ENCODE measurements around the gene HK1.

Gene HK1

DNA sequence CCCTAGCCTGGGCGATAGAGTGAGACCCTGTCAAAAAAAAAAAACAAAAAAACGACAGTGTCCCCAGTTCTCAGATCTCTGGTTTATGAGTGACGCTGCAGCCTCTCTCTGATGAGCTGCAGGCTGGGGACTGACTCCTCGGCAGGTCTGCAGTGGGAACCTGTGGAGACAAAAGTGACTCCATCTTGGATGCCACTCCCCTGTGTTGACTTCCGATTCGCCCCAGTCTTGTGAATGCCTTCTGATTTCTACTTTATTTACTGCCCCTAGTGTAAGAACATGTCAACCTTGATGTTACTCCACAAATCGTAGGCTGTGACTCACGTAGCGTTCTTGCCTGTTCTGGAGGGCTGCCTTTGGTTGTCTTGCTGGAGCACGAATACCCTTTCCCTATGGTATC, 132.2 kb downstream of the HK1 start:
- Histone ChIP-seq H3K9ac (ENCODE audit: low read depth, low read length, poor library complexity) (no peak overlapping the region), H2BK12ac (ENCODE audit: low read length) (no peak overlapping the region), H3K4ac (ENCODE audit: low read length) (no peak overlapping the region), H2BK5ac (ENCODE audit: low read length) (no peak overlapping the region), H3K9me3 (replicated peaks in 1 of 2; ENCODE audit: control insufficient read depth in 2 of 2, insufficient read depth in 1 of 2, low read depth in 1 of 2, low read length in 2 of 2) (no peaks in the 10 kb centered on the region), H3K18ac (ENCODE audit: low read length) (no peak overlapping the region), H3K27me3 (ENCODE audit: control insufficient read depth in 3 of 3, insufficient read depth in 3 of 3, low read depth in 1 of 3, low read length in 3 of 3) (peaks cover 0 to 16% (median 0%) of the 10 kb centered on the region in 3 experiments), H4K91ac (ENCODE audit: low read depth, low read length, poor library complexity) (no peak overlapping the region), H3K23ac (ENCODE audit: low read depth, low read length, poor library complexity) (no peak overlapping the region), H2BK120ac (ENCODE audit: low read depth, low read length) (no peak overlapping the region), H3K79me1 (ENCODE audit: low read depth, low read length) (no peaks in the 10 kb centered on the region), H2AK5ac (ENCODE audit: low read depth, low read length) (no peak overlapping the region), H3K4me1 (ENCODE audit: control insufficient read depth in 2 of 2, insufficient read depth in 1 of 2, low read depth in 1 of 2, low read length in 2 of 2) (peaks cover 7 to 8% of the 10 kb centered on the region in 2 donors), H2BK15ac (ENCODE audit: low read length) (no peak overlapping the region), H3K27ac (replicated peaks; ENCODE audit: low read length) (no peak overlapping the region), H3K4me2 (ENCODE audit: insufficient read depth, low read length, poor library complexity, severe bottlenecking) (no peak overlapping the region), H2AFZ (ENCODE audit: low read length) (no peak overlapping the region), H3K4me3 (ENCODE audit: low read length in 2 of 2) (no peak overlapping the region), H3K36me3 (replicated peaks in 1 of 2; ENCODE audit: control insufficient read depth in 2 of 2, insufficient read depth in 2 of 2, low read length in 2 of 2) (no peaks in the 10 kb centered on the region), H4K8ac (ENCODE audit: low read depth, low read length) (no peak overlapping the region), H3K14ac (ENCODE audit: low read length) (no peak overlapping the region)
- no CpG with 5 or more reads among the region's 10 CpGs for WGBS, 2 donors (ENCODE audit: extremely low coverage in 2 of 2, insufficient read length in 2 of 2, insufficient replicate concordance in 1 of 2)
- no peak for DNase-seq (ENCODE audit: low spot score)

DNA sequence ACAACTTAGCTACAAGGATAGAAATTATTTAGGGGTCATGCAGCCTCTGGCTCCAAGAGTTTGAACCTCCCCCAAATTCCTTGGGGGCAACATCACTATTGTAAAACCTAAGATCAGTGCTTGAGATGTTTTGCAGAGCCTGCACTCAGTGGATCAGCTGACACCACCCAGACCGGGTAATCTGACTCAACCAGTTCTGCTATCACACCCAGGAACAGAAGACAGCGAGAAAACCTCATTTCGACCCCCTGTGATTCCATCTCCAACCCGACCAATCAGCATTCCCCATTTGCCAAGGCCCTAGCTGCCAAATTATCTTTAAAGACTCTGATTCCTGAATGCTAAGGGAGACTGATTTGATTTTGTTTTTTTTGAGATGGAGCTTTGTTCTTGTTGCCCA, 133.2 kb downstream of the HK1 start:
- H3K14ac ChIP-seq (ENCODE audit: low read length) = no peak overlapping the region
- no CpG with 5 or more reads among the region's 4 CpGs for WGBS, 2 donors (ENCODE audit: extremely low coverage in 2 of 2, insufficient read length in 2 of 2, insufficient replicate concordance in 1 of 2)
- H3K4me3 ChIP-seq (ENCODE audit: low read length in 2 of 2) = no peak overlapping the region
- no peak overlapping the region for H4K8ac ChIP-seq (ENCODE audit: low read depth, low read length)
- H2BK15ac ChIP-seq (ENCODE audit: low read length) = no peak overlapping the region
- no peak overlapping the region for H3K9ac ChIP-seq (ENCODE audit: low read depth, low read length, poor library complexity)
- H2BK120ac ChIP-seq (ENCODE audit: low read depth, low read length) = no peak overlapping the region
- no peak overlapping the region for H4K91ac ChIP-seq (ENCODE audit: low read depth, low read length, poor library complexity)
- H2AK5ac ChIP-seq (ENCODE audit: low read depth, low read length) = no peak overlapping the region
- H3K36me3 ChIP-seq (replicated peaks in 1 of 2; ENCODE audit: control insufficient read depth in 2 of 2, insufficient read depth in 2 of 2, low read length in 2 of 2) = no peaks in the 10 kb centered on the region
- no peak for DNase-seq (ENCODE audit: low spot score)
- H3K27ac ChIP-seq (replicated peaks; ENCODE audit: low read length) = no peak overlapping the region
- no peak overlapping the region for H2BK5ac ChIP-seq (ENCODE audit: low read length)
- no peak overlapping the region for H2BK12ac ChIP-seq (ENCODE audit: low read length)
- H3K9me3 ChIP-seq (replicated peaks in 1 of 2; ENCODE audit: control insufficient read depth in 2 of 2, insufficient read depth in 1 of 2, low read depth in 1 of 2, low read length in 2 of 2) = no peaks in the 10 kb centered on the region
- peaks cover 4 to 5% of the 10 kb centered on the region in 2 donors for H3K4me1 ChIP-seq (ENCODE audit: control insufficient read depth in 2 of 2, insufficient read depth in 1 of 2, low read depth in 1 of 2, low read length in 2 of 2)
- H3K4me2 ChIP-seq (ENCODE audit: insufficient read depth, low read length, poor library complexity, severe bottlenecking) = no peak overlapping the region
- no peak overlapping the region for H3K23ac ChIP-seq (ENCODE audit: low read depth, low read length, poor library complexity)
- no peak overlapping the region for H3K18ac ChIP-seq (ENCODE audit: low read length)
- H3K27me3 ChIP-seq (ENCODE audit: control insufficient read depth in 3 of 3, insufficient read depth in 3 of 3, low read depth in 1 of 3, low read length in 3 of 3) = peaks cover 0 to 20% (median 0%) of the 10 kb centered on the region in 3 experiments
- no peaks in the 10 kb centered on the region for H3K79me1 ChIP-seq (ENCODE audit: low read depth, low read length)
- H3K4ac ChIP-seq (ENCODE audit: low read length) = no peak overlapping the region
- no peak overlapping the region for H2AFZ ChIP-seq (ENCODE audit: low read length)

- Histone ChIP-seq H2BK5ac (ENCODE audit: low read length) (no peak overlapping the region), H3K23ac (ENCODE audit: low read depth, low read length, poor library complexity) (no peak overlapping the region), H3K27me3 (ENCODE audit: control insufficient read depth in 3 of 3, insufficient read depth in 3 of 3, low read depth in 1 of 3, low read length in 3 of 3) (peaks cover 0 to 20% (median 0%) of the 10 kb centered on the region in 3 experiments), H3K9me3 (replicated peaks in 1 of 2; ENCODE audit: control insufficient read depth in 2 of 2, insufficient read depth in 1 of 2, low read depth in 1 of 2, low read length in 2 of 2) (no peaks in the 10 kb centered on the region), H3K9ac (ENCODE audit: low read depth, low read length, poor library complexity) (no peak overlapping the region), H3K14ac (ENCODE audit: low read length) (no peak overlapping the region), H3K4me1 (ENCODE audit: control insufficient read depth in 2 of 2, insufficient read depth in 1 of 2, low read depth in 1 of 2, low read length in 2 of 2) (no peaks in the 10 kb centered on the region), H3K27ac (replicated peaks; ENCODE audit: low read length) (no peak overlapping the region), H3K4me3 (ENCODE audit: low read length in 2 of 2) (no peak overlapping the region), H2BK12ac (ENCODE audit: low read length) (no peak overlapping the region), H4K91ac (ENCODE audit: low read depth, low read length, poor library complexity) (no peak overlapping the region), H2AFZ (ENCODE audit: low read length) (no peak overlapping the region), H3K79me1 (ENCODE audit: low read depth, low read length) (no peaks in the 10 kb centered on the region), H3K4ac (ENCODE audit: low read length) (no peak overlapping the region), H2BK120ac (ENCODE audit: low read depth, low read length) (no peak overlapping the region), H3K4me2 (ENCODE audit: insufficient read depth, low read length, poor library complexity, severe bottlenecking) (no peak overlapping the region), H4K8ac (ENCODE audit: low read depth, low read length) (no peak overlapping the region), H2BK15ac (ENCODE audit: low read length) (no peak overlapping the region), H2AK5ac (ENCODE audit: low read depth, low read length) (no peak overlapping the region), H3K18ac (ENCODE audit: low read length) (no peak overlapping the region), H3K36me3 (replicated peaks in 1 of 2; ENCODE audit: control insufficient read depth in 2 of 2, insufficient read depth in 2 of 2, low read length in 2 of 2) (no peaks in the 10 kb centered on the region)
- no CpG with 5 or more reads among the region's 3 CpGs for WGBS, 2 donors (ENCODE audit: extremely low coverage in 2 of 2, insufficient read length in 2 of 2, insufficient replicate concordance in 1 of 2)
- no peak for DNase-seq (ENCODE audit: low spot score)
Observed at GRCh38 chr10:69412232-69412790, 134.0 kb downstream of the HK1 start.

DNA sequence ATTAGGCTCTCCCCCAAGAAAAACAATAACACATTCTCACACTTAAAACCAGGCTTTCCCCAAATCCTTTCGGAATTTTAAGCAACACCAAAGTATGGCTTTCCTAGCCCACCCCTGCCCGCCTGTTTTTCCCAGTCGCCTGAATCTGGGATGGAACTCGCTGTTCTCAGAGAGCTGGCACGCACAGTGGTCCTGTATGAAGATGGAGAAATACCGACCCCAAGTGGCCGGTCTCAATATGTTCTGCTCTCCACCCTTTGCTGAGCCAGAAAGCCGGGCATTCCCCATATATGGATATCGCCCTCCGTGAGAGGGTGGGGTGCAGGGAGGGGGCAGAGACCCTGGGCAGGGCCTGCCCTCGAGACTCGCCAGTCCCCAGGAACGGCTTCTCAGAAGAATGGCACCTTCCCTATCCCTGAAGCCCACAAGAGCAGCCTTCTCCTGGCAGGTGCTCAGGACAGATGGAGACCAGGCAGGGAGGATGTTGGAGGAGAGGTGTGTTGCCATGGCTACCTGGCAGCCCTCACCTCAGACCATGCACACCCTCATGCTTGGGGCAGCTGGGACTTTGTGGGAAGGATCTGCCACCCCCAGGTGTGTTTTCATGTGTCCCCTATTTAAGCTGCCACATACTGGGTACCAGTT, 135.0 kb downstream of the HK1 start:
- Histone ChIP-seq H3K9me3 (replicated peaks in 1 of 2; ENCODE audit: control insufficient read depth in 2 of 2, insufficient read depth in 1 of 2, low read depth in 1 of 2, low read length in 2 of 2) (no peaks in the 10 kb centered on the region), H2AK5ac (ENCODE audit: low read depth, low read length) (no peak overlapping the region)

More for the DNA sequence above, 135.0 kb downstream of the HK1 start:
- no peak overlapping the region for H2BK5ac ChIP-seq (ENCODE audit: low read length)
- no peak overlapping the region for H3K18ac ChIP-seq (ENCODE audit: low read length)
- no peak overlapping the region for H2BK15ac ChIP-seq (ENCODE audit: low read length)
- H3K9ac ChIP-seq (ENCODE audit: low read depth, low read length, poor library complexity) = no peak overlapping the region
- no peak overlapping the region for H2BK120ac ChIP-seq (ENCODE audit: low read depth, low read length)
- H3K36me3 ChIP-seq (replicated peaks in 1 of 2; ENCODE audit: control insufficient read depth in 2 of 2, insufficient read depth in 2 of 2, low read length in 2 of 2) = no peaks in the 10 kb centered on the region
- peak; percentile 59 for DNase-seq (ENCODE audit: low spot score)
- H3K4me2 ChIP-seq (ENCODE audit: insufficient read depth, low read length, poor library complexity, severe bottlenecking) = peak overlapping the region; percentile 29
- H3K4ac ChIP-seq (ENCODE audit: low read length) = no peak overlapping the region
- H3K4me1 ChIP-seq (ENCODE audit: control insufficient read depth in 2 of 2, insufficient read depth in 1 of 2, low read depth in 1 of 2, low read length in 2 of 2) = no peaks in the 10 kb centered on the region
- H3K23ac ChIP-seq (ENCODE audit: low read depth, low read length, poor library complexity) = no peak overlapping the region
- no CpG with 5 or more reads among the region's 13 CpGs for WGBS, 2 donors (ENCODE audit: extremely low coverage in 2 of 2, insufficient read length in 2 of 2, insufficient replicate concordance in 1 of 2)
- H3K27ac ChIP-seq (replicated peaks; ENCODE audit: low read length) = no peak overlapping the region
- H3K79me1 ChIP-seq (ENCODE audit: low read depth, low read length) = no peaks in the 10 kb centered on the region
- no peak overlapping the region for H3K14ac ChIP-seq (ENCODE audit: low read length)
- no peak overlapping the region for H4K91ac ChIP-seq (ENCODE audit: low read depth, low read length, poor library complexity)
- no peak overlapping the region for H2BK12ac ChIP-seq (ENCODE audit: low read length)
- H4K8ac ChIP-seq (ENCODE audit: low read depth, low read length) = no peak overlapping the region
- peaks cover 0 to 27% (median 0%) of the 10 kb centered on the region in 3 experiments for H3K27me3 ChIP-seq (ENCODE audit: control insufficient read depth in 3 of 3, insufficient read depth in 3 of 3, low read depth in 1 of 3, low read length in 3 of 3)
- H3K4me3 ChIP-seq (ENCODE audit: low read length in 2 of 2) = no peak overlapping the region
- peak overlapping the region; percentile 32 for H2AFZ ChIP-seq (ENCODE audit: low read length)

Measured in neuronal stem cell (in vitro differentiated cells).